ENCODE data around the gene ANKRD52. TPM values are rescaled to one million over a fixed set of nuclear protein-coding genes. Genes with fewer than 3 reads are reported as not detected.

ANKRD52 gene
- total and polyA plus RNA-seq, 4 donors: 5.4 to 13.6 (median 9.3) TPM

DNA sequence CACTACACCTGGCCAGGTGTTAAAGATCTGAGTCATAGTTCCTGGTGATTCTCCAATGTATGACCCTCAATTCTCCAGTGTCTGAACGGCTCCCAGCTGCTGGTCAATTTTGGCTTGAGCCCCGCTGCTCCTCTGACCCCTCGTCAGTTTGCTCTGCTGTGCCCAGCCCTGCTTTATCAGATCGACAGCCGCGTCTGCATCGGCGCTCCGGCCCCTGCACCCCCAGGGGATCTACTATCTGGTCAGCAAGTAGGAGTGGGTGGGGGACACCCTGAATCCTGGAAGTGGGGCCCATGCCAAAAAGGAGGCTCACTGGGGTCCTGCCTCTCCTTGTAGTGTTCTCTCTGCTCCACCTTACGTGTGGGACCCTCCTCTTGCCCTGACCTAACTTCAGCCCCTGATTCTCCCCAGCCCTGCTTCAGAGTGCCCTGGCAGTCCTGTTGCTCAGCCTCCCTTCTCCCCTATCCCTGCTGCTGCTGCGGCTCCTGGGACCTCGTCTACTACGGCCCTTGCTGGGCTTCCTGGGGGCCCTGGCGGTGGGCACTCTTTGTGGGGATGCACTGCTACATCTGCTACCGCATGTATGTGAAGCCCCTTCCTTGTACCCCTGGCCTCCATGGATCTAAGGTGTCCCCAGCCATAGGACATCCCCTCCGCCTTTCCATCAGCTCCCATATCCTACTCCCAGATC is 23.3 kb downstream of the ANKRD52 start:
- DNase-seq (ENCODE audit: low spot score): no peak
- WGBS: 59% methylated on average over 16 of the region's 16 CpGs
- H3K9me3 ChIP-seq (ENCODE audit: control insufficient read depth in 4 of 4, low read length in 3 of 4): no peaks in the 10 kb centered on the region
- no peak overlapping the region for H3K27ac ChIP-seq (ENCODE audit: low read depth in 1 of 2, low read length in 2 of 2)
- no peak for TF ChIP-seq GABPA (IDR thresholded peaks at IDR 0.05 in 1 of 2, conservative IDR thresholded peaks at IDR 0.05 in 1 of 2)
- TF ChIP-seq, protein P1, sequence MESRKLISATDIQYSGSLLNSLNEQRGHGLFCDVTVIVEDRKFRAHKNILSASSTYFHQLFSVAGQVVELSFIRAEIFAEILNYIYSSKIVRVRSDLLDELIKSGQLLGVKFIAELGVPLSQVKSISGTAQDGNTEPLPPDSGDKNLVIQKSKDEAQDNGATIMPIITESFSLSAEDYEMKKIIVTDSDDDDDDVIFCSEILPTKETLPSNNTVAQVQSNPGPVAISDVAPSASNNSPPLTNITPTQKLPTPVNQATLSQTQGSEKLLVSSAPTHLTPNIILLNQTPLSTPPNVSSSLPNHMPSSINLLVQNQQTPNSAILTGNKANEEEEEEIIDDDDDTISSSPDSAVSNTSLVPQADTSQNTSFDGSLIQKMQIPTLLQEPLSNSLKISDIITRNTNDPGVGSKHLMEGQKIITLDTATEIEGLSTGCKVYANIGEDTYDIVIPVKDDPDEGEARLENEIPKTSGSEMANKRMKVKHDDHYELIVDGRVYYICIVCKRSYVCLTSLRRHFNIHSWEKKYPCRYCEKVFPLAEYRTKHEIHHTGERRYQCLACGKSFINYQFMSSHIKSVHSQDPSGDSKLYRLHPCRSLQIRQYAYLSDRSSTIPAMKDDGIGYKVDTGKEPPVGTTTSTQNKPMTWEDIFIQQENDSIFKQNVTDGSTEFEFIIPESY (IDR thresholded peaks at IDR 0.05): no peak
- TF ChIP-seq NR2F2 (IDR thresholded peaks at IDR 0.05): no peak
- no peak for TF ChIP-seq RAD21 (IDR thresholded peaks at IDR 0.05)
- TF ChIP-seq, protein P2, sequence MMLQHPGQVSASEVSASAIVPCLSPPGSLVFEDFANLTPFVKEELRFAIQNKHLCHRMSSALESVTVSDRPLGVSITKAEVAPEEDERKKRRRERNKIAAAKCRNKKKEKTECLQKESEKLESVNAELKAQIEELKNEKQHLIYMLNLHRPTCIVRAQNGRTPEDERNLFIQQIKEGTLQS (IDR thresholded peaks at IDR 0.05): no peak
- no peak for TF ChIP-seq HNF4A (conservative IDR thresholded peaks at IDR 0.05)
- no peak for TF ChIP-seq FOXA2 (IDR thresholded peaks at IDR 0.05)
- no peak for TF ChIP-seq EGR1 (IDR thresholded peaks at IDR 0.05; ENCODE audit: low read depth in 2 of 2)
- TF ChIP-seq, protein P3, sequence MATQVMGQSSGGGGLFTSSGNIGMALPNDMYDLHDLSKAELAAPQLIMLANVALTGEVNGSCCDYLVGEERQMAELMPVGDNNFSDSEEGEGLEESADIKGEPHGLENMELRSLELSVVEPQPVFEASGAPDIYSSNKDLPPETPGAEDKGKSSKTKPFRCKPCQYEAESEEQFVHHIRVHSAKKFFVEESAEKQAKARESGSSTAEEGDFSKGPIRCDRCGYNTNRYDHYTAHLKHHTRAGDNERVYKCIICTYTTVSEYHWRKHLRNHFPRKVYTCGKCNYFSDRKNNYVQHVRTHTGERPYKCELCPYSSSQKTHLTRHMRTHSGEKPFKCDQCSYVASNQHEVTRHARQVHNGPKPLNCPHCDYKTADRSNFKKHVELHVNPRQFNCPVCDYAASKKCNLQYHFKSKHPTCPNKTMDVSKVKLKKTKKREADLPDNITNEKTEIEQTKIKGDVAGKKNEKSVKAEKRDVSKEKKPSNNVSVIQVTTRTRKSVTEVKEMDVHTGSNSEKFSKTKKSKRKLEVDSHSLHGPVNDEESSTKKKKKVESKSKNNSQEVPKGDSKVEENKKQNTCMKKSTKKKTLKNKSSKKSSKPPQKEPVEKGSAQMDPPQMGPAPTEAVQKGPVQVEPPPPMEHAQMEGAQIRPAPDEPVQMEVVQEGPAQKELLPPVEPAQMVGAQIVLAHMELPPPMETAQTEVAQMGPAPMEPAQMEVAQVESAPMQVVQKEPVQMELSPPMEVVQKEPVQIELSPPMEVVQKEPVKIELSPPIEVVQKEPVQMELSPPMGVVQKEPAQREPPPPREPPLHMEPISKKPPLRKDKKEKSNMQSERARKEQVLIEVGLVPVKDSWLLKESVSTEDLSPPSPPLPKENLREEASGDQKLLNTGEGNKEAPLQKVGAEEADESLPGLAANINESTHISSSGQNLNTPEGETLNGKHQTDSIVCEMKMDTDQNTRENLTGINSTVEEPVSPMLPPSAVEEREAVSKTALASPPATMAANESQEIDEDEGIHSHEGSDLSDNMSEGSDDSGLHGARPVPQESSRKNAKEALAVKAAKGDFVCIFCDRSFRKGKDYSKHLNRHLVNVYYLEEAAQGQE (IDR thresholded peaks at IDR 0.05): no peak
- TF ChIP-seq YY1 (IDR thresholded peaks at IDR 0.05): no peak
- TF ChIP-seq SP1 (IDR thresholded peaks at IDR 0.05): no peak
- TF ChIP-seq JUND (IDR thresholded peaks at IDR 0.05): no peak
- TF ChIP-seq TAF1 (conservative IDR thresholded peaks at IDR 0.05): no peak
- TF ChIP-seq HNF4G (IDR thresholded peaks at IDR 0.05): no peak
- H3K27me3 ChIP-seq (ENCODE audit: control insufficient read depth in 4 of 4, insufficient read depth in 4 of 4, low read length in 3 of 4): no peaks in the 10 kb centered on the region
- H3K4me3 ChIP-seq (ENCODE audit: low read depth in 1 of 3, low read length in 3 of 3): no peak overlapping the region
- peaks cover 0 to 27% (median 7%) of the 10 kb centered on the region in 4 donors for H3K36me3 ChIP-seq (ENCODE audit: control insufficient read depth in 4 of 4, insufficient read depth in 3 of 4, low read depth in 1 of 4, low read length in 3 of 4)
- H3K9ac ChIP-seq (ENCODE audit: low read depth in 1 of 2, low read length in 2 of 2): no peak overlapping the region
- peaks cover 0 to 36% (median 26%) of the 10 kb centered on the region in 4 donors for H3K4me1 ChIP-seq (ENCODE audit: control insufficient read depth in 4 of 4, insufficient read depth in 4 of 4, low read length in 3 of 4)

DNA sequence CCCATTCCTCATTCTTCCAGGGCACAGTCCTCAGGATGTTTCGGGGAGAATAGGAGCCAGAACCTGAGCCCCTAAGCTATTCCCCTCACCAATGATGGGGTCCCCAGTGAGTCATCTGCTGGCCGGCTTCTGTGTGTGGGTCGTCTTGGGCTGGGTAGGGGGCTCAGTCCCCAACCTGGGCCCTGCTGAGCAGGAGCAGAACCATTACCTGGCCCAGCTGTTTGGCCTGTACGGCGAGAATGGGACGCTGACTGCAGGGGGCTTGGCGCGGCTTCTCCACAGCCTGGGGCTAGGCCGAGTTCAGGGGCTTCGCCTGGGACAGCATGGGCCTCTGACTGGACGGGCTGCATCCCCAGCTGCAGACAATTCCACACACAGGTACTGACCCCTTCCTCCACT is 27.0 kb downstream of the ANKRD52 start:
- Histone ChIP-seq H3K36me3 (ENCODE audit: control insufficient read depth in 4 of 4, insufficient read depth in 3 of 4, low read depth in 1 of 4, low read length in 3 of 4) (peaks cover 0 to 6% (median 2%) of the 10 kb centered on the region in 4 donors), H3K27me3 (ENCODE audit: control insufficient read depth in 4 of 4, insufficient read depth in 4 of 4, low read length in 3 of 4) (no peaks in the 10 kb centered on the region), H3K9me3 (ENCODE audit: control insufficient read depth in 4 of 4, low read length in 3 of 4) (no peaks in the 10 kb centered on the region), H3K9ac (ENCODE audit: low read depth in 1 of 2, low read length in 2 of 2) (no peak overlapping the region), H3K4me1 (ENCODE audit: control insufficient read depth in 4 of 4, insufficient read depth in 4 of 4, low read length in 3 of 4) (peaks cover 0 to 39% (median 30%) of the 10 kb centered on the region in 4 donors), H3K4me3 (ENCODE audit: low read depth in 1 of 3, low read length in 3 of 3) (peak overlapping the region in 2 of 3 donors; percentile 40 to 63), H3K27ac (ENCODE audit: low read depth in 1 of 2, low read length in 2 of 2) (peak overlapping the region in 1 of 2 donors; percentile 90)
- DNase-seq (ENCODE audit: low spot score): no peak
- 54% methylated on average over 11 of the region's 11 CpGs for WGBS
- TF ChIP-seq FOXA1 (IDR thresholded peaks at IDR 0.05): no peak
- no peak for TF ChIP-seq EGR1 (IDR thresholded peaks at IDR 0.05; ENCODE audit: low read depth in 2 of 2)
- TF ChIP-seq, protein P2 (IDR thresholded peaks at IDR 0.05): no peak
- TF ChIP-seq, protein P4, sequence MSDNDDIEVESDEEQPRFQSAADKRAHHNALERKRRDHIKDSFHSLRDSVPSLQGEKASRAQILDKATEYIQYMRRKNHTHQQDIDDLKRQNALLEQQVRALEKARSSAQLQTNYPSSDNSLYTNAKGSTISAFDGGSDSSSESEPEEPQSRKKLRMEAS (IDR thresholded peaks at IDR 0.05): no peak
- no peak for TF ChIP-seq NR2F2 (IDR thresholded peaks at IDR 0.05)
- TF ChIP-seq TAF1 (conservative IDR thresholded peaks at IDR 0.05): no peak
- no peak for TF ChIP-seq GABPA (IDR thresholded peaks at IDR 0.05 in 1 of 2, conservative IDR thresholded peaks at IDR 0.05 in 1 of 2)
- TF ChIP-seq, protein P3 (IDR thresholded peaks at IDR 0.05): no peak
- no peak for TF ChIP-seq JUND (IDR thresholded peaks at IDR 0.05)
- TF ChIP-seq, protein P5, sequence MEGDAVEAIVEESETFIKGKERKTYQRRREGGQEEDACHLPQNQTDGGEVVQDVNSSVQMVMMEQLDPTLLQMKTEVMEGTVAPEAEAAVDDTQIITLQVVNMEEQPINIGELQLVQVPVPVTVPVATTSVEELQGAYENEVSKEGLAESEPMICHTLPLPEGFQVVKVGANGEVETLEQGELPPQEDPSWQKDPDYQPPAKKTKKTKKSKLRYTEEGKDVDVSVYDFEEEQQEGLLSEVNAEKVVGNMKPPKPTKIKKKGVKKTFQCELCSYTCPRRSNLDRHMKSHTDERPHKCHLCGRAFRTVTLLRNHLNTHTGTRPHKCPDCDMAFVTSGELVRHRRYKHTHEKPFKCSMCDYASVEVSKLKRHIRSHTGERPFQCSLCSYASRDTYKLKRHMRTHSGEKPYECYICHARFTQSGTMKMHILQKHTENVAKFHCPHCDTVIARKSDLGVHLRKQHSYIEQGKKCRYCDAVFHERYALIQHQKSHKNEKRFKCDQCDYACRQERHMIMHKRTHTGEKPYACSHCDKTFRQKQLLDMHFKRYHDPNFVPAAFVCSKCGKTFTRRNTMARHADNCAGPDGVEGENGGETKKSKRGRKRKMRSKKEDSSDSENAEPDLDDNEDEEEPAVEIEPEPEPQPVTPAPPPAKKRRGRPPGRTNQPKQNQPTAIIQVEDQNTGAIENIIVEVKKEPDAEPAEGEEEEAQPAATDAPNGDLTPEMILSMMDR (IDR thresholded peaks at IDR 0.05; ENCODE audit: low read depth, low read length, missing input control): no peak
- TF ChIP-seq YY1 (IDR thresholded peaks at IDR 0.05): no peak
- TF ChIP-seq FOXA2 (IDR thresholded peaks at IDR 0.05): no peak
- TF ChIP-seq HNF4A (conservative IDR thresholded peaks at IDR 0.05): no peak

Measured in liver (tissue), 9 donors.